Thymus (tissue), 11 donors: Measurements from ENCODE around the gene SSRP1. TPM values are rescaled to one million over a fixed set of nuclear protein-coding genes. Genes with fewer than 3 reads are reported as not detected.

Experiments used
- DNase-seq, 9 donors: peaks; one replicate each; pipeline ENCODE4 v3.0.0-alpha.2; 2013; ENCODE audit warnings: low spot score in 9 of 9, low read depth in 6 of 9, missing footprints in 1 of 9
- H3K27ac ChIP-seq, 2 donors: one replicate each; pipeline ENCODE4 v1.5.1; 2013; ENCODE audit warnings: control low read depth in 1 of 2, low read depth in 1 of 2, low read length in 1 of 2, mild to moderate bottlenecking in 1 of 2, moderate library complexity in 1 of 2
- H3K27me3 ChIP-seq, 2 donors: one replicate each; pipeline ENCODE4 v1.5.1; 2013; ENCODE audit warnings: low read length in 1 of 2; ENCODE audit not compliant: control insufficient read depth in 2 of 2, insufficient read depth in 1 of 2
- H3K36me3 ChIP-seq, 2 donors: one replicate each; pipeline ENCODE4 v1.5.1; 2013; ENCODE audit warnings: low read length in 1 of 2, mild to moderate bottlenecking in 1 of 2, moderate library complexity in 1 of 2; ENCODE audit not compliant: control insufficient read depth in 2 of 2, insufficient read depth in 2 of 2
- H3K4me1 ChIP-seq, 2 donors: one replicate each; pipeline ENCODE4 v1.5.1; 2013; ENCODE audit warnings: low read length in 2 of 2; ENCODE audit not compliant: control insufficient read depth in 2 of 2, insufficient read depth in 2 of 2
- H3K4me3 ChIP-seq, 2 donors: one replicate each; pipeline ENCODE4 v1.5.1; 2013; ENCODE audit warnings: low read length in 2 of 2, control low read depth in 1 of 2, mild to moderate bottlenecking in 1 of 2
- H3K9me3 ChIP-seq, 2 donors: one replicate each; pipeline ENCODE4 v1.5.1; 2013; ENCODE audit warnings: low read length in 1 of 2, mild to moderate bottlenecking in 1 of 2; ENCODE audit not compliant: control insufficient read depth in 2 of 2, insufficient read depth in 1 of 2
- WGBS: extraction: QIAGEN DNeasy Blood & Tissue Kit; methylation state at CpG from one replicate; pipeline ENCODE4 v1.1.7; 2013; 5-methylcytosine and 5-hydroxymethylcytosine counted together
- polyA plus RNA-seq: library from polyadenylated mRNA; stranded (reverse); fragments of 200-250 nt; gene quantifications from one replicate; pipeline ENCODE4 v1.2.3, GENCODE V29; 2013
- total RNA-seq: library from RNA; stranded (reverse); fragments of 120-200 nt; gene quantifications from one replicate; pipeline ENCODE4 v1.2.4, GENCODE V29; 2013
- donor health status: healthy.

SSRP1 gene
- total and polyA plus RNA-seq, 2 donors = 48.8 to 110 TPM

GRCh38 chr11:57318178-57318577 lies 17.5 kb downstream of the SSRP1 start:
- Histone ChIP-seq H3K9me3 (no peaks in the 10 kb centered on the region), H3K4me1 (peaks cover 16 to 18% of the 10 kb centered on the region in 2 donors), H3K4me3 (no peak overlapping the region), H3K27ac (no peak overlapping the region), H3K36me3 (peaks cover 10 to 16% of the 10 kb centered on the region in 2 donors), H3K27me3 (no peaks in the 10 kb centered on the region)
- 95% methylated on average over 2 of the region's 2 CpGs for whole genome bisulfite sequencing
- no peak for DNase-seq

- DNase-seq = no peak
- H3K4me1 ChIP-seq = peaks cover 15 to 31% of the 10 kb centered on the region in 2 donors
These were observed 19.7 kb downstream of the SSRP1 start for GRCh38 chr11:57316017-57316416.

GRCh38 chr11:57315491-57315890 lies 20.2 kb downstream of the SSRP1 start:
- no peaks in the 10 kb centered on the region for H3K27me3 ChIP-seq
- peaks cover 19 to 36% of the 10 kb centered on the region in 2 donors for H3K4me1 ChIP-seq
- DNase-seq = peak in 5 of 9 donors; percentile 40 to 76 (median 54)
- H3K9me3 ChIP-seq = no peaks in the 10 kb centered on the region
- WGBS = 13% methylated on average over 8 of the region's 8 CpGs
- no peak overlapping the region for H3K4me3 ChIP-seq
- peak overlapping the region in 1 of 2 donors; percentile 28 for H3K27ac ChIP-seq
- peaks cover 13 to 17% of the 10 kb centered on the region in 2 donors for H3K36me3 ChIP-seq

More at GRCh38 chr11:57316017-57316416, 19.7 kb downstream of the SSRP1 start:
- no peaks in the 10 kb centered on the region for H3K9me3 ChIP-seq
- H3K27me3 ChIP-seq = no peaks in the 10 kb centered on the region
- no peak overlapping the region for H3K27ac ChIP-seq
- no peak overlapping the region for H3K4me3 ChIP-seq
- 88% methylated on average over 3 of the region's 3 CpGs for WGBS
- H3K36me3 ChIP-seq = peaks cover 14 to 17% of the 10 kb centered on the region in 2 donors

DNA sequence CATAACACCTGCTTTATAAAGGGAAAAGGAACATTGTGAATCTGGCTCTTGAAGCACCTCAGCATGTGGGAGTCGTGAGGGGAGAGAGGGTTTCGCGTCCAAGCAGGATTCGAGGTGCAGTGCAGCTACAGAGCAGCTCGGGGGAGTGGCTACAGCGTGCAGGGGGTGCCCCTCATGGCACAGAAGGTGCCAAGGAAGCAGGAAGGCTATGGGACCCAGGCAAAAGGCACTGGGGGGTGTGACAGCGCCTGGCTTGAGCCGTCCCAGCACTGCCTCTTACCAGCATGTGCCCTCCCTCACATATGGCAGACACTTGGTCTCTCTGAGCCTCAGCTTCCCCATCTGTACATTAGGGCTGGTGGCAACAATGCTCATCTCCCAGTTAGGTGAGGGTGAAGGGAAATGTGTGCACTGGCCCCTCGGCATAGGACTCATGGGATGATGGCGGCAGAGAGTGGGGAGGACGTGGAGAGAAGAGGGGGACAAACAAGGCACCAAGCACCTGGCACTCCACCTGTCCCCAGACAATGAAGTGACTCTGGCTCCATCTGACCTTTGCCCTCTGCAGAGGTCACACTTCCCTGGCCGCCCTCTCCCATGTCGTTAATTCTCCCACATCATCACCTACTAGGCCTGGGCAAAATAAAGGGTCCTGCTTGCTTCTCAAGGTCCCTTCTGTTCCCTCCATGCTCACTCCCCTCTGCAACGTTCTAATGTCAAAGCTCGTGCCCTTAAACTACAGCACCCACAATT lies 21.3 kb downstream of the SSRP1 start:
- Histone ChIP-seq H3K27me3 (no peaks in the 10 kb centered on the region), H3K36me3 (peaks cover 14 to 17% of the 10 kb centered on the region in 2 donors), H3K4me3 (no peak overlapping the region), H3K27ac (no peak overlapping the region), H3K4me1 (peaks cover 19 to 41% of the 10 kb centered on the region in 2 donors), H3K9me3 (no peaks in the 10 kb centered on the region)
- WGBS = 96% methylated on average over 15 of the region's 15 CpGs
- no peak for DNase-seq

DNA sequence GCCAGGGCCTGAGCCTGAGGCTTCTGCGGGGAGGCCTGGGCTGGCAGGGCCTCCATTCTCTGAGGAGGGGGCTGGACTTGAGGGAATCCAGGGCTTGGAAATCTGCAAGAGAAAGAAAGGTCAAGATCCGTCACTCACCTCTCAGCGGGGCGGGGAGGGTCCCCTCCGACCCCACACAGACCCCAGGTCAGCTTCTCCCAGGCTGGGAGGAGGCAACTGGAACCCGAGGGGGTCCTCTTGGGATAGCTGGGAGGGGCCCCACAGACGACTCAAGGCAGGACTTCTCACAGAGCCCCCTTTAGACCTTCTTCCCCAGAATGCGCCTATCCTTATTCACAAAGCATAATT lies 21.9 kb downstream of the SSRP1 start:
- H3K4me3 ChIP-seq = no peak overlapping the region
- DNase-seq = no peak
- peaks cover 19 to 44% of the 10 kb centered on the region in 2 donors for H3K4me1 ChIP-seq
- no peaks in the 10 kb centered on the region for H3K27me3 ChIP-seq
- H3K27ac ChIP-seq = no peak overlapping the region
- H3K36me3 ChIP-seq = peaks cover 14 to 17% of the 10 kb centered on the region in 2 donors
- no peaks in the 10 kb centered on the region for H3K9me3 ChIP-seq
- whole genome bisulfite sequencing = 93% methylated on average over 8 of the region's 8 CpGs

- no peak overlapping the region for H3K27ac ChIP-seq
- no peak for DNase-seq
- 95% methylated on average over 26 of the region's 26 CpGs for WGBS
These were observed 22.5 kb downstream of the SSRP1 start for GRCh38 chr11:57313071-57313787.

GRCh38 chr11:57312511-57313021 lies 23.1 kb downstream of the SSRP1 start:
- Histone ChIP-seq H3K27ac (no peak overlapping the region), H3K4me3 (no peak overlapping the region), H3K27me3 (no peaks in the 10 kb centered on the region), H3K36me3 (peaks cover 13 to 16% of the 10 kb centered on the region in 2 donors), H3K9me3 (no peaks in the 10 kb centered on the region), H3K4me1 (peaks cover 19 to 44% of the 10 kb centered on the region in 2 donors)
- 96% methylated on average over 10 of the region's 10 CpGs for WGBS
- DNase-seq = no peak

More at GRCh38 chr11:57313071-57313787, 22.5 kb downstream of the SSRP1 start:
- Histone ChIP-seq H3K36me3 (peaks cover 14 to 17% of the 10 kb centered on the region in 2 donors), H3K4me3 (no peak overlapping the region), H3K4me1 (peaks cover 19 to 44% of the 10 kb centered on the region in 2 donors), H3K9me3 (no peaks in the 10 kb centered on the region), H3K27me3 (no peaks in the 10 kb centered on the region)

GRCh38 chr11:57311109-57311936 lies 24.4 kb downstream of the SSRP1 start:
- Histone ChIP-seq H3K27me3 (no peaks in the 10 kb centered on the region), H3K36me3 (peaks cover 8 to 11% of the 10 kb centered on the region in 2 donors), H3K4me3 (peak overlapping the region; percentile 29 to 41), H3K4me1 (peaks cover 19 to 40% of the 10 kb centered on the region in 2 donors), H3K27ac (peak overlapping the region; percentile 71 to 72), H3K9me3 (no peaks in the 10 kb centered on the region)
- DNase-seq = peak in 5 of 9 donors; percentile 67 to 86 (median 74)
- WGBS = 6% methylated on average over 31 of the region's 31 CpGs
